ENCODE data around the gene ETV2.

ETV2 gene

DNA sequence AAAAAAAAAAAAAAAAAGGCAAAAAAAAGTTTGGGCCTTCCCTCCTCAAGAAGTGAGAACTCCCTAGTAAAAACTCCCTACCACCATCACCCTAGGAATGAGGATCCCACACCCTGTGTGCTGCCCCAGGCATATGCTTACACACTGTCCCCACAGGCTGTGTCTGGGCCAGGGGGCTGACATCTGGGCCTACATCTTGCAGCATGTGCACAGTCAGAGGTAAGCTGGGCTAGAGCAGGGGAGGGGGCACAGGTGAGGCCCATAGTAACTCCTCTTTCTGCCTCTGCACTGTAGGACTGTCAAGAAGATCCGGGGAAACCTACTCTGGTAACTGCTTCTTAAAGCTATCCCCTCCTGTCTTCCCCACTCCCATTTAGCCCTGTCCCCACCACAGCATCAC is 28.0 kb upstream of the ETV2 start:
- Histone ChIP-seq H3K36me3 (ENCODE audit: insufficient read depth) (no peaks in the 10 kb centered on the region), H3K4me3 (IDR thresholded peaks at IDR 0.05; ENCODE audit: insufficient read depth, low read depth, low read length) (no peak overlapping the region), H3K27me3 (ENCODE audit: insufficient read depth, low read depth) (0 out of 2 replicates have a peak, but pooled peaks cover 2% of the 10 kb centered on the region), H2AFZ (ENCODE audit: low read depth) (no peak overlapping the region), H3K27ac (no peak overlapping the region), H3K79me2 (ENCODE audit: insufficient read depth, low read depth) (no peaks in the 10 kb centered on the region; the same call in 1 of the 2 replicates), H3K4me2 (peak overlapping the region; percentile 75; the same call in 1 of the 2 replicates), H3K9ac (no peak overlapping the region; the same call in 1 of the 2 replicates), H4K20me1 (ENCODE audit: insufficient read depth) (no peaks in the 10 kb centered on the region), H3K4me1 (ENCODE audit: low read depth, poor library complexity, severe bottlenecking) (peaks cover 9% of the 10 kb centered on the region)
- TF ChIP-seq, protein P1, sequence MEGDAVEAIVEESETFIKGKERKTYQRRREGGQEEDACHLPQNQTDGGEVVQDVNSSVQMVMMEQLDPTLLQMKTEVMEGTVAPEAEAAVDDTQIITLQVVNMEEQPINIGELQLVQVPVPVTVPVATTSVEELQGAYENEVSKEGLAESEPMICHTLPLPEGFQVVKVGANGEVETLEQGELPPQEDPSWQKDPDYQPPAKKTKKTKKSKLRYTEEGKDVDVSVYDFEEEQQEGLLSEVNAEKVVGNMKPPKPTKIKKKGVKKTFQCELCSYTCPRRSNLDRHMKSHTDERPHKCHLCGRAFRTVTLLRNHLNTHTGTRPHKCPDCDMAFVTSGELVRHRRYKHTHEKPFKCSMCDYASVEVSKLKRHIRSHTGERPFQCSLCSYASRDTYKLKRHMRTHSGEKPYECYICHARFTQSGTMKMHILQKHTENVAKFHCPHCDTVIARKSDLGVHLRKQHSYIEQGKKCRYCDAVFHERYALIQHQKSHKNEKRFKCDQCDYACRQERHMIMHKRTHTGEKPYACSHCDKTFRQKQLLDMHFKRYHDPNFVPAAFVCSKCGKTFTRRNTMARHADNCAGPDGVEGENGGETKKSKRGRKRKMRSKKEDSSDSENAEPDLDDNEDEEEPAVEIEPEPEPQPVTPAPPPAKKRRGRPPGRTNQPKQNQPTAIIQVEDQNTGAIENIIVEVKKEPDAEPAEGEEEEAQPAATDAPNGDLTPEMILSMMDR (conservative IDR thresholded peaks at IDR 0.05; ENCODE audit: low read depth, low read length): no peak

- no peak overlapping the region for H2AFZ ChIP-seq (ENCODE audit: low read depth)
- no peak overlapping the region for H3K27ac ChIP-seq
- H3K27me3 ChIP-seq (ENCODE audit: insufficient read depth, low read depth): no peaks in the 10 kb centered on the region
- no peak overlapping the region for H3K4me2 ChIP-seq
- no peaks in the 10 kb centered on the region; the same call in 1 of the 2 replicates for H3K79me2 ChIP-seq (ENCODE audit: insufficient read depth, low read depth)
- no peak overlapping the region for H3K9ac ChIP-seq
- no peaks in the 10 kb centered on the region for H3K36me3 ChIP-seq (ENCODE audit: insufficient read depth)
- no peaks in the 10 kb centered on the region for H4K20me1 ChIP-seq (ENCODE audit: insufficient read depth)
- H3K4me1 ChIP-seq (ENCODE audit: low read depth, poor library complexity, severe bottlenecking): peaks cover 9% of the 10 kb centered on the region
- TF ChIP-seq, protein P1 (conservative IDR thresholded peaks at IDR 0.05; ENCODE audit: low read depth, low read length): no peak
- no peak overlapping the region for H3K4me3 ChIP-seq (IDR thresholded peaks at IDR 0.05; ENCODE audit: insufficient read depth, low read depth, low read length)
Observed at GRCh38 chr19:35615036-35615435, 26.5 kb upstream of the ETV2 start.

GRCh38 chr19:35618857-35619256 is 22.7 kb upstream of the ETV2 start:
- no peaks in the 10 kb centered on the region for H4K20me1 ChIP-seq (ENCODE audit: insufficient read depth)
- H3K27ac ChIP-seq: no peak overlapping the region
- H3K4me3 ChIP-seq (IDR thresholded peaks at IDR 0.05; ENCODE audit: insufficient read depth, low read depth, low read length): no peak overlapping the region
- no peaks in the 10 kb centered on the region for H3K27me3 ChIP-seq (ENCODE audit: insufficient read depth, low read depth)
- no peaks in the 10 kb centered on the region for H3K79me2 ChIP-seq (ENCODE audit: insufficient read depth, low read depth)
- H3K9ac ChIP-seq: no peak overlapping the region
- no peak overlapping the region for H3K4me2 ChIP-seq
- no peak overlapping the region for H2AFZ ChIP-seq (ENCODE audit: low read depth)
- TF ChIP-seq, protein P1 (conservative IDR thresholded peaks at IDR 0.05; ENCODE audit: low read depth, low read length): no peak
- H3K4me1 ChIP-seq (ENCODE audit: low read depth, poor library complexity, severe bottlenecking): no peaks in the 10 kb centered on the region
- H3K36me3 ChIP-seq (ENCODE audit: insufficient read depth): no peaks in the 10 kb centered on the region

GRCh38 chr19:35619290-35619923 is 22.1 kb upstream of the ETV2 start:
- Histone ChIP-seq H3K4me3 (IDR thresholded peaks at IDR 0.05; ENCODE audit: insufficient read depth, low read depth, low read length) (no peak overlapping the region), H3K9ac (no peak overlapping the region), H3K36me3 (ENCODE audit: insufficient read depth) (no peaks in the 10 kb centered on the region), H3K27ac (no peak overlapping the region), H3K4me2 (no peak overlapping the region), H3K27me3 (ENCODE audit: insufficient read depth, low read depth) (no peaks in the 10 kb centered on the region), H3K79me2 (ENCODE audit: insufficient read depth, low read depth) (no peaks in the 10 kb centered on the region), H4K20me1 (ENCODE audit: insufficient read depth) (no peaks in the 10 kb centered on the region), H2AFZ (ENCODE audit: low read depth) (no peak overlapping the region), H3K4me1 (ENCODE audit: low read depth, poor library complexity, severe bottlenecking) (no peaks in the 10 kb centered on the region)
- TF ChIP-seq, protein P1 (conservative IDR thresholded peaks at IDR 0.05; ENCODE audit: low read depth, low read length): no peak
